Heart right ventricle (tissue), 16 donors: ENCODE data around the gene MTPN. TPM values are rescaled to one million over a fixed set of nuclear protein-coding genes. Genes with fewer than 3 reads are reported as not detected.

ENCODE experiments used
- ATAC-seq, 8 donors: fragments of 200-7000 bp; cut with Tn5 transposase; one replicate each; pipeline ENCODE4 v1.9.1; 2020; ENCODE audit warnings: mild to moderate bottlenecking in 8 of 8, moderate library complexity in 8 of 8, moderate number of reproducible peaks in 1 of 8
- DNase-seq, 2 donors: peaks; one replicate each; pipeline ENCODE4 v3.0.0-alpha.2; 2020
- H3K27ac ChIP-seq, 10 donors: fragments of 200-600 bp; sonication (generic) in 2 of 10; one replicate each; pipeline versions ENCODE4 v1.5.0 to v1.8.0; 2020 to 2022; ENCODE audit warnings: mild to moderate bottlenecking in 3 of 10
- H3K27me3 ChIP-seq, 7 donors: fragments of 200-600 bp; one replicate each; pipeline ENCODE4 v1.8.0; 2021 to 2022; ENCODE audit warnings: mild to moderate bottlenecking in 2 of 7
- H3K36me3 ChIP-seq, 9 donors: fragments of 200-600 bp; sonication (generic) in 1 of 9; one replicate each; pipeline versions ENCODE4 v1.5.0 to v1.8.0; 2020 to 2022; ENCODE audit warnings: mild to moderate bottlenecking in 2 of 9
- H3K4me1 ChIP-seq, 9 donors: fragments of 200-600 bp; sonication (generic) in 1 of 9; one replicate each; pipeline versions ENCODE4 v1.5.0 to v1.8.0; 2020 to 2022; ENCODE audit warnings: mild to moderate bottlenecking in 4 of 9
- H3K4me3 ChIP-seq, 10 donors: fragments of 200-600 bp; sonication (generic) in 2 of 10; one replicate each; pipeline versions ENCODE4 v1.5.0 to v1.8.0; 2020 to 2022; ENCODE audit warnings: mild to moderate bottlenecking in 7 of 10, moderate library complexity in 2 of 10
- H3K9me3 ChIP-seq, 11 donors: fragments of 200-600 bp in 10 of 11; sonication (generic) in 2 of 11; one replicate each; pipeline versions ENCODE4 v1.5.0 to v1.8.0; 2013 to 2022; ENCODE audit warnings: mild to moderate bottlenecking in 2 of 11, control low read depth in 1 of 11, moderate library complexity in 1 of 11
- WGBS, 2 donors: extraction: QIAGEN DNeasy Blood & Tissue Kit; methylation state at CpG; one replicate each; pipeline ENCODE4 v1.1.7; 2013; ENCODE audit warnings: inconsistent platforms in 1 of 2; 5-methylcytosine and 5-hydroxymethylcytosine counted together
- intact Hi-C, 10 donors: fragments of 100-400 bp; cut with DNase I; formaldehyde crosslinking; loops; one replicate each; pipeline versions ENCODE4 v1.11.1 to v1.14.2; 2022
- polyA plus RNA-seq, 2 donors: library from polyadenylated mRNA; stranded (reverse); fragments of 200-250 nt; gene quantifications; one replicate each; pipeline ENCODE4 v1.2.3, GENCODE V29; 2013
- total RNA-seq, 10 donors: library from RNA; stranded (reverse); fragmentation: NEBNext Ultra II Directional in 3 of 10; extraction: Animal tissue kit (Norgen Biotek cat#: 25700) in 3 of 10; gene quantifications; one replicate each; pipeline versions ENCODE4 v1.2.1 to v1.2.4, GENCODE V29; 2021 to 2023
- TF ChIP-seq, protein P1 (sequence below), 9 donors: fragments of 200-600 bp; sonication (generic) in 2 of 9; IDR thresholded peaks; one replicate each; pipeline versions ENCODE4 v1.5.0 to v1.8.0; 2021 to 2022; ENCODE audit warnings: antibody characterized with exemption in 9 of 9, mild to moderate bottlenecking in 5 of 9, moderate library complexity in 1 of 9
- donor health status: Arrhythmogenic right ventricular cardiomyopathy.
- donor health status: ischemic (EF 13 %, LVEDD 7.1; RV severe dilation, severe dysfunction).
- donor health status: healthy with polysubstance abuse.
- donor health status: DM: no; HTN: yes; CAD: no.
- donor health status: DM: no; HTN: no; CAD: no.
- donor health status: ischemic (EF 25% LVEDD 6.9; RV normal size, moderate dysfunction).
- donor health status: ischemic (EF 25% LVEDD 5.7; RV mildly dilated, moderate dysfunction).
- donor health status: healthy.
- donor health status: DM: yes; HTN: yes; CAD: no.
- donor health status: Ischemic cardiomyopathy.
- donor health status: ischemic (EF 35%, LVEDD 5.7; RV mildly dilated, moderate dysfunction).
- donor health status: nonischemic (EF 11% LVEDD 7.7; RV severe dilation, severe dysfunction).
- donor health status: DM: yes; HTN: yes; CAD: no.
- donor health status: PGD.
- donor health status: ischemic (EF 29% LVEDD 5.4; RV normal size, mild dysfunction).
- donor health status: nonischemic (EF 23%, LVEDD 6.1; RV moderate dilation, normal function).

Gene MTPN
- total and polyA plus RNA-seq, 12 donors = 15.7 to 107 (median 80.7) TPM

DNA sequence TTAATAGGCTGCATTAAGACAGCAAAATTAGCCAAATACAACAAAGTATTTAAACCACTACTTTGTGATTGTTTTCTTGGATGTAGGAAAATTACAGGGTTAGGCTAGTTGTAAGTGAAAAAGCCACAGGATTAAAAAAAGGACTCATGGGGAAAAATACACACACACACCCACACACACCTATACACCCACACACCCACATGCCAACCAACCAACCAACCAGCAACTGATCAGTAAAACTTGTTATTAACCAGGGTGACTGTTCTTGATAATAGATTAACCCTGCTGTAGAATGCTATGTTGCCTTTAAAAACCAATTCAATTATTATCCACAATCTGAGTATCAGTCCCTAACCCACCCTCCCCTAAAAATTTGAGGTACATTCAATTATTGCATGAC lies 49.0 kb downstream of the MTPN start:
- Histone ChIP-seq H3K36me3 (peaks cover 0 to 47% (median 0%) of the 10 kb centered on the region in 9 donors), H3K27me3 (no peaks in the 10 kb centered on the region), H3K4me3 (no peak overlapping the region), H3K27ac (peak overlapping the region in 1 of 10 donors; percentile 70), H3K4me1 (peaks cover 2 to 64% (median 37%) of the 10 kb centered on the region in 9 donors), H3K9me3 (no peaks in the 10 kb centered on the region)
- no peak for DNase-seq
- intact Hi-C loops = no loop called here
- no peak for ATAC-seq
- TF ChIP-seq, protein P1, sequence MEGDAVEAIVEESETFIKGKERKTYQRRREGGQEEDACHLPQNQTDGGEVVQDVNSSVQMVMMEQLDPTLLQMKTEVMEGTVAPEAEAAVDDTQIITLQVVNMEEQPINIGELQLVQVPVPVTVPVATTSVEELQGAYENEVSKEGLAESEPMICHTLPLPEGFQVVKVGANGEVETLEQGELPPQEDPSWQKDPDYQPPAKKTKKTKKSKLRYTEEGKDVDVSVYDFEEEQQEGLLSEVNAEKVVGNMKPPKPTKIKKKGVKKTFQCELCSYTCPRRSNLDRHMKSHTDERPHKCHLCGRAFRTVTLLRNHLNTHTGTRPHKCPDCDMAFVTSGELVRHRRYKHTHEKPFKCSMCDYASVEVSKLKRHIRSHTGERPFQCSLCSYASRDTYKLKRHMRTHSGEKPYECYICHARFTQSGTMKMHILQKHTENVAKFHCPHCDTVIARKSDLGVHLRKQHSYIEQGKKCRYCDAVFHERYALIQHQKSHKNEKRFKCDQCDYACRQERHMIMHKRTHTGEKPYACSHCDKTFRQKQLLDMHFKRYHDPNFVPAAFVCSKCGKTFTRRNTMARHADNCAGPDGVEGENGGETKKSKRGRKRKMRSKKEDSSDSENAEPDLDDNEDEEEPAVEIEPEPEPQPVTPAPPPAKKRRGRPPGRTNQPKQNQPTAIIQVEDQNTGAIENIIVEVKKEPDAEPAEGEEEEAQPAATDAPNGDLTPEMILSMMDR (IDR thresholded peaks at IDR 0.05) = no peak

DNA sequence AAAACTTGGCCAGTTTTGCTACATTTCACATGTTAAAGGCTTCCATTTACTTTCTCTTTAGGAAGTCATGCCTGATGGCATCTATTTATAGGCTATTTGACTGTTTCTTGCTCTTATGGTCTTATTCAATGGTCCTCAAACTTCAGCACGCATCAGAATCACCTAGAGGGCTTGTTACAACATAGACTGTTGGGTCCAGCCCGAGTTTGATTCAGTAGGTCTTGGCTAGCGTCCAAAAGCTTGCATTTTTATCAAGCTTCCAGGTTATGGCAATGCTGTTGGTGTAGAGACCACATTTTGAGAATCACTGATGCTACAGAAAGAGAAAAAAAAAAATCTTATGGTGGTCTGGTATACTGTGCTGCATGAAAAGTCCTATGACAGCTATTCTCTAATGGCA lies 51.9 kb downstream of the MTPN start:
- H3K36me3 ChIP-seq = peaks cover 0 to 45% (median 0%) of the 10 kb centered on the region in 9 donors
- TF ChIP-seq, protein P1 (IDR thresholded peaks at IDR 0.05) = no peak
- no peaks in the 10 kb centered on the region for H3K27me3 ChIP-seq
- no peak overlapping the region for H3K27ac ChIP-seq
- H3K4me3 ChIP-seq = no peak overlapping the region
- 51 to 58% methylated on average over 3 of the region's 3 CpGs for WGBS, 2 donors
- intact Hi-C loops = no loop called here
- peaks cover 0 to 42% (median 16%) of the 10 kb centered on the region in 9 donors for H3K4me1 ChIP-seq
- DNase-seq = no peak
- no peak for ATAC-seq
- no peaks in the 10 kb centered on the region for H3K9me3 ChIP-seq

DNA sequence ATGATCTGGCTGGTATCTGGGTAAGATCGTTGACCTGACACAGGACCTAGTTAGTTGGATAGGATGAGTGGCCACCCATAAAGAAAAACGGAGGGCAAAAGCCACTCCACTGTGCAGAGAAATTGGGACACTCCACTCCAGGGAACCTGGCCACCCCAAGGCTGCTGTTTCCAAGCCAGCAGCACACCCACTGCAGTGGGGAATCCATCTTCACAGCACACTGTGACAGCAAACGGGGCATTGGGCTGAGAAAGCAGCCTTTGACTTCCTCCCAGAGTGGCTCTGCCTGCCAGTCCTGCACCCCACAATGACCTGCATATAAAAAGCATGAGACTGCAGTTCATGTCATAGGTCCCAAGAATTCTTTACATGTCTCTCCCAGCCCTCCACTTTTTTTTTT lies 52.9 kb downstream of the MTPN start:
- DNase-seq = no peak
- intact Hi-C loops = no loop called here
- no peaks in the 10 kb centered on the region for H3K9me3 ChIP-seq
- no peak overlapping the region for H3K27ac ChIP-seq
- H3K36me3 ChIP-seq = peaks cover 0 to 36% (median 0%) of the 10 kb centered on the region in 9 donors
- no peaks in the 10 kb centered on the region for H3K27me3 ChIP-seq
- peaks cover 0 to 33% (median 11%) of the 10 kb centered on the region in 9 donors for H3K4me1 ChIP-seq
- H3K4me3 ChIP-seq = no peak overlapping the region
- TF ChIP-seq, protein P1 (IDR thresholded peaks at IDR 0.05) = no peak
- no peak for ATAC-seq
- WGBS, 2 donors = 90 to 93% methylated on average over 3 of the region's 3 CpGs

DNA sequence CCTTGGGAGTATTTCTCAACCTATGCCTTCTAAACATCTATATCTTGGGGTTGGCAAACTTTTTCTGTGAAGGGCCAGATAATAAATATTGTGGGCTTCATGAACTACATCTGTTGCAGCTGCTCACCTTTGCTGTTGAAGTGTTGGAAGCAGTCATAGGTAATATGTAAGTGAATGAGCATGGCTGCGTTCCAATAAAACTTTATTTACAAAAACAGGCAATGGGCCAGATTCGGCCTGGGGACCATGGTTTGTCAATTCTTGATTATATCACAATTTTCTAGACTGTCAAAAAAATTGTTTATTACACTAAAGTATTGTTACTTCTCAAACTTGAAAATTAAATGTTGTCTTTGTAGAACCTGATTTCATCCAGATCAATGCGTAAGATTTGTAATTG lies 54.9 kb downstream of the MTPN start:
- H3K4me1 ChIP-seq = peaks cover 0 to 22% (median 3%) of the 10 kb centered on the region in 9 donors
- no peak for ATAC-seq
- no peaks in the 10 kb centered on the region for H3K9me3 ChIP-seq
- TF ChIP-seq, protein P1 (IDR thresholded peaks at IDR 0.05) = no peak
- H3K27ac ChIP-seq = no peak overlapping the region
- no peak for DNase-seq
- WGBS, 2 donors = 98% methylated on average over 3 of the region's 3 CpGs
- intact Hi-C loops = no loop called here
- H3K4me3 ChIP-seq = no peak overlapping the region
- H3K27me3 ChIP-seq = no peaks in the 10 kb centered on the region
- H3K36me3 ChIP-seq = peaks cover 0 to 16% (median 0%) of the 10 kb centered on the region in 9 donors
